A375 (cell line): Measurements from ENCODE around the gene TMED3. TPM values are rescaled to one million over a fixed set of nuclear protein-coding genes. Genes with fewer than 3 reads are reported as not detected.

ENCODE experiments used
- total RNA-seq: library from RNA; depleted of rRNA; stranded (reverse); fragments of >200 nt; shearing (Covaris generic); gene quantifications from 2 replicates; pipeline ENCODE4 v1.2.3, GENCODE V29; 2014; rRNA removed

TMED3 gene
- 85.6 and 97.5 TPM in 2 replicates for total RNA-seq

DNA sequence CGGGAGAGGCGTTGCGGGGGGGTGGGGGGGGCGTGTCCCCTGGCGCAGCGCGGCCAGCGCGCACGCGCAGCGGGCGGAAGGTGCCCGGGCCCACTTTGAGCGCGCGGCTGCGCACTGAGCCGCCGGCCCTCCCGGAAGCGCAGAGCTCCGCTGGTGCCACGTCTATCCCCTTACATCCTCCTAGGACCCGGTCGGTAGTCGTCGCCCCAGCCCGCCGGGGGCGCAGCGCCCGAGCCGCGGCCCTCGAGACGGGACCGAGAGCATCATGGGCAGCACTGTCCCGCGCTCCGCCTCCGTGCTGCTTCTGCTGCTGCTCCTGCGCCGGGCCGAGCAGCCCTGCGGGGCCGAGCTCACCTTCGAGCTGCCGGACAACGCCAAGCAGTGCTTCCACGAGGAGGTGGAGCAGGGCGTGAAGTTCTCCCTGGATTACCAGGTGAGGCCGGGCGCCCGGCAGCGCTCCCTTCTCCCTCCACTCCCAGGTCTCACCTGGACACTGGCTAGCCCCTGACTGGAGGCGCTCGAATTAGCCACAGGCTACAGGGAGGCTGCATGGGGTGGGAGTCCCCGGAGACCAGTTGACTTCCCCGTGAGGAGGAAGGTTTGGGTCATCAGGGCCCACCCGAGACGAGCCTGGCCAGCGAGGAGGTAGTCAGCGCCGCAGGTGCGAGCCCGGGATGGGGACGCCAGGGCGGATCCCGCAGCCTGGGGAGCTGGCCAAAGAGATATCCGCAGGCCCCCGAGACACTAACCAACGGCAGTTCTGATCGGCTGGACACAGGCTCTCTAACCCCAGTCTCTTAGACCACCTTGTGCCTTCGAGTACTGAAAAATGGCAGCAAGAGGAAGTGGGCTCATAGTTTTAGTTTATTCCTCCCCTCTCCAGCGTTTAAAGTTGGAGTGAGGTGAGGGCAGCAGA lies at the start of gene TMED3:
Gene TMED3 (plus strand): TSS at position 128 of the 916 bp plus-strand sequence. CDS start 138 bp downstream, at position 266.

DNA sequence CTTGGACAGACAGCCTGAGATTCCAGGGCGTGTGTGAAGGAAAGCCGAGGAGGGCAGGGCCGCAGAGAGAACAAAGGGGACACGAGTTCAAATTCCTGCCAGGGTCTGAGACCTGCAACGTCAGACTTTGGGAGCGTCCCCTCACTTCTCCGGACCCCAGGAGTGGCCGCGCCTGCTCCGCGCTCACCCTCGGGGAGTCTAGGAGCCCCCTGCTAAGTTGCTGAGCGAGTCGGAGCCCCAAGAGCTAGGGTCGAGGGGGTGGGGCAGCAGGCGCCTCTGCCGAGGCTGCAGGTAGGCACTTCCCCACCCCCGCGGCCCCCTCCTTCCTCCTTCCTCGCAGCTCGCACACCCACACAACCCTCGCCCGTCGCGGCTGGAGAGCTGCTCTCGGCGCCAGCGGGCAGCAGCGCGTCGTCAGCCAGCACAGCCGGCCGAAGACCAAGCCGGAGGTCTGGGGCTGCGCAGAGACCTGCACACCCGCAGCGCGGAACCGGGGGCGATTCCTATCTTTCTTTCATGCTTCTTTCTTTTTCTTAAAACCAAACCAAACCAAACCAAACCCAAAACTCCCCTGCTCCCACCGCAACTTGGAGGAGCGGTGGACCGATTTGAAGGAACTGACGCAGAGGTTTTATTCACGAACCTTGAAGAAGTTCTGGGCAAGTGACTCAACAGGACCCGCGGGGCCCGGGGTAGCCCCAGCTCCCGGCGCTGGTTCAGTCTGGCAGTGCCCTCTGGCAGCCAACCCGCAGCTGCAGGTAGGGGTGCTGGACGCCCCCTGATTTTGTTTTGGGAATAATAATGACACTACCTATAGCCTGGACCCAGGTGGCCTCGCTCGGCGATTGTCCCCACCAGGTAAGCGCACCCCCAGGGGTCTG lies 28.3 kb upstream of the TMED3 start, which contains the start of gene ANKRD34C:
Gene ANKRD34C (plus strand): TSS at position 352 of the 881 bp plus-strand sequence. CDS start 10,563 bp downstream, outside the sequence.

Other genes starting within 250 kb of the TMED3 start
- 0.45 and 1.5 TPM in 2 replicates for gene RASGRF1, start 220.3 kb upstream of the TMED3 start, total RNA-seq
- not detected in 2 replicates for gene ANKRD34C, start 28.4 kb upstream of the TMED3 start, total RNA-seq
- gene MINAR1, start 121.2 kb downstream of the TMED3 start, total RNA-seq: 1.0 and 1.1 TPM in 2 replicates